GM13977 (cell line): ENCODE data around the gene LHX2.

Experiments
- DNase-seq: peaks from one replicate; pipeline ENCODE4 v3.0.0; 2012; ENCODE audit warnings: low spot score
- in situ Hi-C: fragments of 300-500 bp; cut with MboI; formaldehyde crosslinking; loops from one replicate; pipeline ENCODE4 v1.12.0; 2022; ENCODE audit warnings: low sequenced_read_pairs, low pct_unique_long_range_greater_than_20kb, mixed read lengths, inconsistent platforms; ENCODE audit not compliant: unreplicated experiment
- TF ChIP-seq, protein P1 (sequence below): IDR thresholded peaks from 2 replicates; pipeline ENCODE4 v1.5.1; 2012; ENCODE audit warnings: mild to moderate bottlenecking, control low read depth; ENCODE audit not compliant: insufficient read depth; ENCODE audit errors: extremely low read depth, missing control alignments

LHX2 gene

DNA sequence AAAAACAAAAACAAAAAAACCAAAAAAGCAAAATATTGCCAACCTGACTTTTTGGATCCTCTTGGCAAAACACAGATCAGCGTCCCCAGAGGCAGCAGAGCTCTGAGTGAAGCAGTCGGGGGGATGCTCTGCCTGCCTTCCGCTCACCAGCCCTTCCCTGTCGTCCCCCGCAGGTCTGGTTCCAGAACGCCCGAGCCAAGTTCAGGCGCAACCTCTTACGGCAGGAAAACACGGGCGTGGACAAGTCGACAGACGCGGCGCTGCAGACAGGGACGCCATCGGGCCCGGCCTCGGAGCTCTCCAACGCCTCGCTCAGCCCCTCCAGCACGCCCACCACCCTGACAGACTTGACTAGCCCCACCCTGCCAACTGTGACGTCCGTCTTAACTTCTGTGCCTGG lies 20.7 kb downstream of the LHX2 start:
- in situ Hi-C loops = no loop called here
- no peak for DNase-seq
- TF ChIP-seq, protein P1, sequence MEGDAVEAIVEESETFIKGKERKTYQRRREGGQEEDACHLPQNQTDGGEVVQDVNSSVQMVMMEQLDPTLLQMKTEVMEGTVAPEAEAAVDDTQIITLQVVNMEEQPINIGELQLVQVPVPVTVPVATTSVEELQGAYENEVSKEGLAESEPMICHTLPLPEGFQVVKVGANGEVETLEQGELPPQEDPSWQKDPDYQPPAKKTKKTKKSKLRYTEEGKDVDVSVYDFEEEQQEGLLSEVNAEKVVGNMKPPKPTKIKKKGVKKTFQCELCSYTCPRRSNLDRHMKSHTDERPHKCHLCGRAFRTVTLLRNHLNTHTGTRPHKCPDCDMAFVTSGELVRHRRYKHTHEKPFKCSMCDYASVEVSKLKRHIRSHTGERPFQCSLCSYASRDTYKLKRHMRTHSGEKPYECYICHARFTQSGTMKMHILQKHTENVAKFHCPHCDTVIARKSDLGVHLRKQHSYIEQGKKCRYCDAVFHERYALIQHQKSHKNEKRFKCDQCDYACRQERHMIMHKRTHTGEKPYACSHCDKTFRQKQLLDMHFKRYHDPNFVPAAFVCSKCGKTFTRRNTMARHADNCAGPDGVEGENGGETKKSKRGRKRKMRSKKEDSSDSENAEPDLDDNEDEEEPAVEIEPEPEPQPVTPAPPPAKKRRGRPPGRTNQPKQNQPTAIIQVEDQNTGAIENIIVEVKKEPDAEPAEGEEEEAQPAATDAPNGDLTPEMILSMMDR = no peak

DNA sequence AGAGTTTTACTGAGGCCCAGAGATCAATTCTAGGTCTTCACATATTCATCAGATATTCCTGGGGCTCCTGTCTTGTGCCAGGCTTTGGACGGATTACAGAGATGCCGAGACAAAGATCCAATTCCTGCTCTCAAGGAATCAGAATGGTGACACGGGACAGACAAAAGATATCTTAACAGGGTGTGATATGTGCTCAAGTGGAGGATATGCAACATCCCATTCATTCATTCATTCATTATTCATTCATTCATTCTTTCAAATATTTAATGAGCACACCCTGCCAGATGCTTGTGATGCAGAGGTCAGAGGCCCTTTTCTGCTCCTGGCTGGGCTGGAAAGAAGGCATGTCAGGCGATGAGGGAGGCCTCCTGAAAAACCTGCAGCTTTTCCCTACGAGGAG lies 21.8 kb downstream of the LHX2 start:
- in situ Hi-C loops = no loop called here
- DNase-seq = no peak
- TF ChIP-seq, protein P1 = no peak

DNA sequence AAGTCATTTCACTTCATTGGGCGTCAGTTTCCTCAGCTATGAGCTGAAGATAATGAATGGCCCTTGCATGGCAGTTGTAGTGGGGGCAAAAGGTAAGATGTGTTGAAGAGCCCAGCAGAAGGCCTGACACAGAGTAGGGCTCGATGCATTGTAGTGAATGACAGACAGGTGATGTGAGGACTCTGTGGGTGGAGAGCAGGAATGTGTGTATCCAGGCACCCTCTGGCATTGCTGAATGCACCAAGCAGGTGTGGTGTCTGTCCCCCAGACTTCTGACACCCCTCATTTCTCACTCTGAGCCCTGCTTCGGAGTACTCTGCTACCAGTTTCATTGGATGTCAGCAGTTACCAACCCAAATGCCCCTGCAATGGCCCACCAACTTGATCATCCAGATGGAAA lies 22.4 kb downstream of the LHX2 start:
- TF ChIP-seq, protein P1 = no peak
- no peak for DNase-seq
- in situ Hi-C loops = no loop called here

DNA sequence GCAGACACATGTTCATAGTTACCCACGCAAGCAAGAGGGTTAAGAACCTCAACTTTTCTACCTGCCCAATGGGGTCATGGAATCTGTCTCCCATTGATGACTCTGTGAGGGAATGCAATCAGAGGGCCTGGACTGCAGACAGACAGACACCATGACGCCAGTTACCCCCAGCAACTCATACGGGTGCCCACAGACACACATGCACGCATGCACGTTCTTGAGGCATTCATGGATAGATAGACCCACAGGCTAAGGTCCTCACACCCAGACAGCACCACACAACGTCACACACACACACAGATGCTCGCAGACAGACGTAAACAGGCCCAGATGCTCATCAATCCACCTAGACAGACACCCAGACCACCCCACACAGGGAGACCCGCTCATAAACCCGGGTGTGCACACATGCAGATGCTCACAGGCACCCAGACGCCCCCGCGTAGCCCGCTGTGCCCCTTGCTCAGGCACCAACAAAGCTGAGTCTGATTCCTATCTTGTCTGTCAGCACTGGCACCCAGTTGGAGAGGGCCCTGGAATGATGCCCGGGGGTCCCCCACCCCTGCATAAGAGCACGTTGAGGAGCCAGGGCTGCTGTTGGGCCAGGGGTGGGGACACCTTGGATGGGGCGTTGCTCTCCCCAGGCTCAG lies 23.6 kb downstream of the LHX2 start:
- no peak for DNase-seq
- in situ Hi-C loops = no loop called here
- TF ChIP-seq, protein P1 = no peak

DNA sequence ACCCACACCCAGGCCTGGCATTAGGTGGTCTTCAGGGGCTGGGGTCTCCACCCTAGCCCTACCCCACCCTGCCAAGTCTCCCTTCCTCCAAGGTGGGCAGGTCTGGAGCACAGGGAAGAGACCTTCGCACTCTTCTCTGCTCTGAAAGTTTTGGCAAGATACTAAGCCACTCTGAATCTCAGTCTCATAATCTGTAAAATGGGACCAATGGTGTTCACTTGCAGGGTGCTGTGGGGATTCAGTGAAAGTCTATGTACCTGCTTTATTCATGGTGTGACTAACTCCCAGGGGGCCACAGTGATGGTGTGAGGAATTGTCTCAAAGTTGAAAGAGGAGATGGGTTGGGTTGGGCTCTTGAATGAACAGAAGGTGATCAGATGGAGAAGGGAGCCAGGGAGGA lies 25.0 kb downstream of the LHX2 start:
- no peak for DNase-seq
- in situ Hi-C loops = no loop called here
- TF ChIP-seq, protein P1 = no peak

DNA sequence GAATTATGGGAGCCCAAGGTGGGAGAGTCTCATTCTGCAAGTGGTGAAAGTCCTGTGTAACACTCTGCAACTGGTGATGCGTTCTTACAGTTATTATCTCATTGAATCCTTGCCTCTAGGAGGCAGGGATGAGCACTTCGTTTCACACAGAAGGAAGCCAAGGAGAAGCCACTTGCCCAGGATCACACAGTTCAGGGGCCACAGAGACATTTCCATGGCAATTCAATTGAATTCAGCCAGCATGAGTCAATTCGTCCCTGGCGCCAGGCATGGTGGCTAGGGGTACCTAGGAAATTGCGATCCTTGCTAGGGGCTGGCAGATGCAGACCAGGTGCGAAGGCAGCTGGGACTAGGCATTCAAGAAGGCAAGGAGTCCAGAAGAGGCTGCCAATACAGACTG lies 26.2 kb downstream of the LHX2 start:
- in situ Hi-C loops = no loop called here
- DNase-seq = peak; percentile 28
- TF ChIP-seq, protein P1 = no peak
